Measurements from ENCODE around the gene EID1.

Gene EID1

GRCh38 chr15:48914717-48915116, 36.8 kb downstream of the EID1 start:
- no peak for DNase-seq

DNA sequence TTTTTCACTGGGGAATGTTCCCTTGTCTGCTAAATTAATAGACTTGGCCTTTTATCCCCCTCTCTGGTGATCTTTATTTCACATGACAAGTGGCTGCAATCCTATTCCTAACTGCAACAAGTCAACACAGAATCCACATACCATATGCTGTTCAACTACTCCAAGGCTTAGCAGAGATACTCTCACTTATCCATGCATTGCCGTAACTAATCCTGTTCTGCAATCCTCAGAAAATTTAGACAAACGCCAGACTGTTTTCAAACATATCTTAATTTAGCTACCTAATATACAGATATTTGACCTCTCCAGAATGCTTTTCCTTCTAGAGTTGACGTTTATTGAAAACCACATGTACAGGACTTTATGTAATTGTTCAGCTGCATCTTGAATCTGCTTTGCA, 37.9 kb downstream of the EID1 start:
- DNase-seq: no peak

- no peak for DNase-seq
These were observed 38.8 kb downstream of the EID1 start for GRCh38 chr15:48916721-48917120.

DNA sequence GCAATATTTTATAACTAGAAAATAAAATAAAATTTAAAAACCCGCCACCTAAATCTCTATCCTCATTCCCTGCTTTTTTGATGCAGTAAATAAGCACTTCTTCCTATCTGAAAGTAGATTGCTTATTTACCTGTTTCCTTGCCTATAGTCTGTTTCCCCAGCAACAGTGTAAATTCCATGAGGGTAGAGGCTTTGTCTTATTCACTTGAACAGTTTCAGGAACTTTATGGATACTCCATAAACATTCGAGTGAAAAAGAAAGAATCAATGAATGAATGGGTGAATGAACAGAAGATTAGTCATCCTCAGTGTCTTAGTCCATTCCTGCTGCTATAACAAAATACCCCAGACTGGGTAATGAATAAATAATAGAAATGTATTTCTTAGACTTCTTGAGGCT, 44.1 kb downstream of the EID1 start:
- no peak for DNase-seq

- no peak for DNase-seq
These were observed 46.8 kb downstream of the EID1 start for GRCh38 chr15:48924528-48925393.

DNA sequence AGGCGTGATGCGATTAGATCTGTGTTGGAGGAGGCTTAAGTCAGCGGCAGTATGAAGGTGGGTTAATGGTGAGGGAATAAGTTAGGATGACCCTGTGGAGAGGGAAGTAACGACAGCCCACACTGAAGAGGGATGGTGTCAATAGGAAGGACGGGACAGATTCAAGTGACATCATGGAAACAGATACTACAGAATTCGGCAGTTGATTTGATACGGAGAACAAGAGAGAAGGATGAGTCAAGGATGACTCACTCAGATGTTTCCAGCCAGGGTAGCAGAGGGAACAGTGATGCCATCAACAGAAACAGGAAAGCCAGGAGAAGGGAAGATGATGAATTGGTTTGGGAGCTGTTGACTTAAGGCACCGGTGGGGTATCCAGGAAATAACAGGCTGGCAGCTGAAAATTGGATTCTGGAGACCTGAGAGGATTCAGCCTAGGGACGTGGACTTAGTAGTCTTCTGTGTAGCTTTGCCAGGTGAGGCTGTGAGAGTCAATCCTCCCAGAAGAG, 47.8 kb downstream of the EID1 start:
- DNase-seq: no peak

DNA sequence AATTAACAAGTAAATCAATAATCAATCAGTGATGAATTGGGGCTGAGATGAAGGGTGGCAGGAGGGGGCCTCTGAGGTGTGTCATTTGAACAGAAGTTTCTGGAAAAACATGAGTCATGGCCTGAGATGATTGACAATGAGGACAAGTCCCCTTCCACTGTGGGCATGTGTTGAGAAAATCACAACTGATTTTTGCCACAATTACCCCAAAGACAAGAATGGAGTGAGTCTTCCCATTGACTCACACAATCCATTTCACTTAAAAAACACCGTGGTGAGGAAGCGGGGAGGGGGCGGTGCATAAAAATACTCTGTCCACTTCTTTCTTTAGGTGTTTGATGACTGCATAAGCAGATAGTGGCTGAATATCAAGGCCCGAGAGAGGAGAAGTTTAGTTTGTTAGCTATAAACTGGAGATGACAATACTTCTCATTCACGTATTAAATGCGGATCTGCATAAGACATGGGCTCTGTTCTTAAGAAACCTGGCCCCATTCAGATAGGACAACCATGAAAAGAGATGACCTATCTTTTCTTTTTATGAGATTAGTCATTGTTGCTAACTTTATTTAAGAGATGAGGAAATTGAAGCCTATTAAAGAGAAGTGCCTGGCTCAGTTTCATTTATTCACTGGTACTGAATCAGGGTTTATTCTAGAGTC, 51.1 kb downstream of the EID1 start:
- no peak for DNase-seq

DNA sequence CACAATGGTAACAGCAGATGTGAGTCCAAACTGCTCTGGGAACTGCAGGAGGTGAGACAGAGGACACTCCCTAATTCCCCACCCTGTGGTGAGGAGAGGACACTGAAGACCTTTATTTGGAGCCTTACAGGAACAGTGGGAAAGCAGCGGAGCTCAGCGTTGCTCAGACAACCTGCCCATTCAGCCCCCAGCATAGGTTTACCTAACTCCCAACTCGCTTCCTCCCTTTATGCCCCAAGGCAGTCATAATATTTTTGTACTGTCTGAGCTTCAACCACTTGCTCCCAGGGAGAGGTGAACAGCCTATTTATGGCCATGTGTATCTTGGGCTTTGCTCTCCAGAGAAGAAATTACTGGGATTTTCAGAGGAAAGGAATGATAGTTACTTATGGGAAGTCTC, 51.7 kb downstream of the EID1 start:
- DNase-seq: no peak

Measured in NCI-H1694 (cell line).